Urothelium cell line (cell line): ENCODE results near the gene MIA.
"Not testable (repeated sequence)": the region's sequence is repeated elsewhere in the genome, so short reads cannot be mapped to it uniquely, and the experiment has no call there.

Experiments used
- DNase-seq: peaks from one replicate; pipeline ENCODE4 v3.0.0; 2011; ENCODE audit warnings: low spot score, mixed read lengths
- FAIRE-seq: peaks from 2 replicates; lab custom pipeline; 2011; peaks lifted over from hg19 to GRCh38; lab: Jason Lieb, UNC

The MIA gene

DNA sequence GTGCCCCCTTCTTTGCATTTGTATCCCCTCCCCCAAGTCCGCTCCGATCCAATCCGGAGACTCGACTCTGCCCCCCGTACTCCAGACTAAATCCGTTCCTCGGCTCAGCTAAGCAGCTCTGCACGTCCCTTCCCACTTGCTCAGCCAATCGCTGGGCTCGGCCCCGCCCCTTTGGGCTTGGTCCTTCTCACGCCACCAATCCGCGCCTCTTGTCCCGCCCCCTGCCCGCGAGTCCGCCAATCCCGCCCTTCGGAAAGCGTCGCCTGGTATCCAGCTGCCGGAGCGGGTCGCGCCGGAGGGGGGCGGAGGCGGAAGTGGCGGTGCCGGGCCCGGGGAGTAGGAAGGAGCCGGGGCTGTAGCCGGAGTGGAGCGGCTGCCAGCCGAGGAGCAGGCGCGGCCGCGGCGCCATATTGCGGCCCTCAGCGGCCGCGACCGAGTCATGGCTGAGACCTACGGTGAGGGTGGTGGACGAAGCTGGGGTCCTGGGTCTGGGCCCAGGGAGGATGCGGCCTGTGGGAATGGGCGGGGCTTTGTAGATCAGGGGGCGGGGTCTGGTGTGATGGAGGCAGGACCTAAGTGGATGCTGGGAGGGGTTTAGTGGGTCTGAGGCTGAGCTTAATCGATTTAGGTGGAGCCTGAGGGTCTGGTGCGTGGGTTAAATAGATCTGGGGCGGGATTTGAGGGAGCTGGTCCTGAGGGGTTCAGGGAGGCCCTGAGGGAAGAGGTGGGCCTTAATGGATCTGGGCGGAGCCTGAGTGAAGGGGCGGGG lies 2.8 kb downstream of the MIA start, which contains the start of gene RAB4B:
RAB4B (plus strand) TSS at position 311 of the 769 bp plus-strand sequence; CDS start at position 440, 129 bp downstream.
- FAIRE-seq (peak; percentile 84), DNase-seq (peak; percentile 98)

DNA sequence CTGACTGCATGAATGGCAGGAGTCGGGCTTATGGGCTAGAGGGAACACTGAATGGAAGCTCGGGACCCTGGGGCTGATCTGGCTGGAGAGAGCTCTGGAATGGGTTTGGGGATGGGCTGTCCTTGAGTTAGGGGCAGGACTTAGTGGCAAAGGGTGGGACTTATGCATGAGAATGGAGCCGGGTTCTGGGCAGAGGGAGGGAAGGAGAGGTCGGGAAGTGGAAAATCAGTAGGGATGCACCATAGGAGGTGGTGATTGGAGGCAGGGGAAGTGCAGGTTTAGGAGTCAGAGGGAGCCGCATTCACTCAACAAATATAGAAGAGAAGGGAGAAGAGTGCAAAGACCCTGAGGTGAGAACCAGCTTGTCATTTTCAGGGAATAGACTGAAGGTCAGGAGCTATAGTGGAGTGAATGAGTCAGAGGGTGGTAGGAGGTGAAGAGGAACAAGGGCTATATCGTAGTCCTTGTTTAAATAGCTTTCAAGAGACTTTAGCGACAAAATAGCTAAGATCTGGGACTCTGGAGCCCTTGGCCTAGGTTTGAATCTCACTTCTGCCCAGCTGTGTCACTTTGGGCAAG lies 3.5 kb downstream of the MIA start:
- DNase-seq (no peak), FAIRE-seq (no peak)

DNA sequence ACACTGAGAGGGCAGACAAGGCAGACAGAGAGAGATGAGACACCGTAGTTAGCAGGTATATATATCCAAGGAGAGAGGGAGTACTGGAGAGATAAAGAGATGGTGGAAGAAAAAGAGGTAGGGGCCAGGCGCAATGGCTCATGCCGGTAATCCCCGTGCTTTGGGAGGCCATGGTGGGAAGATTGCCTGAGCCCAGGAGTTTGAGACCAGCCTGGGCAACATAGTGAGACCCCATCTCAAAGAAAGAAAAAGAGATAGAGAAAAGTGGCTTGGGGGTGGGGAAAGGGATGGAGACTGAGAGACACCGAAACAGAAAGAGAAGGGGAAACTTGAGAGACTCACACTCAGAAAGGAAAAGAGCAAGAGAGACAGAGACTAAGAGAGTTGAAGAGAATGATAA lies 5.3 kb downstream of the MIA start:
- FAIRE-seq (no peak), DNase-seq (no peak)

- DNase-seq (no peak), FAIRE-seq (no peak)
Observed at GRCh38 chr19:40781140-40781539, 5.8 kb downstream of the MIA start.

- FAIRE-seq (no peak), DNase-seq (no peak)
Observed at GRCh38 chr19:40783711-40784110, 8.4 kb downstream of the MIA start.

GRCh38 chr19:40784146-40784545 lies 8.8 kb downstream of the MIA start:
- not testable (repeated sequence) for DNase-seq, FAIRE-seq

- no peak for DNase-seq
- no peak for FAIRE-seq
Observed at GRCh38 chr19:40785526-40785925, 10.2 kb downstream of the MIA start.

GRCh38 chr19:40786060-40787037 lies 11.0 kb downstream of the MIA start:
- FAIRE-seq (no peak), DNase-seq (no peak)

DNA sequence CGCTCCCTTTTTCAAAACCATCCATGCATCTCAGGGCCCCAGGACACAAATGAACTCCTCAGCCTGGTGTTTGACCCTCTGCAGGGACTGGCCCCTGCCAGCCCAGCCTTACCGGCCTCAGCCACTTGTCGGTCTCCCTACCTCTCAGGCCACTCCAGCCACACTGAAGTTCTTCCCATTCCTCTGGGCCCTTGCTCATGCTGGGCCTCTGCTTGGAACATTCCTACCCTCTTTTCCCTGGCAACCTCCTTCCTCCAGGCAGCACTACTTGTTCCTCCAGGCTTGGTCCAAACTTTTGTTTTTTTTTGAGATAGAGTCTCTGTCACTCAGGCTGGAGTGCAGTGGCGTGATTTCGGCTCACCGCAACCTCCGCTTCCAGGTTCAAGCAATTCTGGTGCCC lies 16.0 kb downstream of the MIA start:
- no peak for DNase-seq
- no peak for FAIRE-seq

GRCh38 chr19:40791996-40792395 lies 16.7 kb downstream of the MIA start:
- FAIRE-seq (no peak), DNase-seq (no peak)

- FAIRE-seq (peak; percentile 17), DNase-seq (no peak)
Observed at GRCh38 chr19:40797166-40797962, 22.0 kb downstream of the MIA start.

DNA sequence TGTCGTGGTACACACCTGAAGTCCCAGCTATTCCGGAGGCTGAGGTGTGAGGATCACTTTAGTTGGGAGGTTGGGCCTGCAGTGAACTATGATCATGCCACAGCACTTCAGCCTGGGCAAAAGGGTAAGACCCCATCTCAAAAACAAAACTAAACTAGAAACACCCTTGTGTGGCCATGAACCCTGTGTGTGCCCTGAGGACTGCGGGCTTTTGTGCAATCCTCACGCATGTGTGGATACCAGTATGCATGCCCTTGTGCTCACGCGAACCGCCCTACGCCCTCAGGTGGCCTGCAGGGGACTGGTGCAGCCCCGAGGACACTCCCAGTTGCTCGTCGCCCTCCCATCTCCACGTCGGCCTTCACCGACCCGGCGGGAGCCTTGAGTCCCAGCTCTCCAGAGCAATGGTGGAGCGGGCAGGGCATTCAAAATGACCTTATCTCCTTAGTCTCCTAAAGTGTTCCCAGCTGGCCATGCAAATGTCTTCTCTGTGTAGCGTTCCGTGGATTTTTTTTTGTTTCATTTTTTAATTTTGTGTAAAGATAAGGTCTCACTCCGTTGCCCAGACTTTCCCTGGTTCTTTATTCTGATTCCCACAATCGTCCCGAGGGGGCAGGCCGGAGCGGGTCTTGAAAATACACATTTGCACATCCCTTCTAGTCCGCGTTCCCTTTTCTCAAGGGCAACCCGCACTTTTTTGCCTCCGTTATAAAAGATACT lies 22.8 kb downstream of the MIA start:
- FAIRE-seq = no peak

DNA sequence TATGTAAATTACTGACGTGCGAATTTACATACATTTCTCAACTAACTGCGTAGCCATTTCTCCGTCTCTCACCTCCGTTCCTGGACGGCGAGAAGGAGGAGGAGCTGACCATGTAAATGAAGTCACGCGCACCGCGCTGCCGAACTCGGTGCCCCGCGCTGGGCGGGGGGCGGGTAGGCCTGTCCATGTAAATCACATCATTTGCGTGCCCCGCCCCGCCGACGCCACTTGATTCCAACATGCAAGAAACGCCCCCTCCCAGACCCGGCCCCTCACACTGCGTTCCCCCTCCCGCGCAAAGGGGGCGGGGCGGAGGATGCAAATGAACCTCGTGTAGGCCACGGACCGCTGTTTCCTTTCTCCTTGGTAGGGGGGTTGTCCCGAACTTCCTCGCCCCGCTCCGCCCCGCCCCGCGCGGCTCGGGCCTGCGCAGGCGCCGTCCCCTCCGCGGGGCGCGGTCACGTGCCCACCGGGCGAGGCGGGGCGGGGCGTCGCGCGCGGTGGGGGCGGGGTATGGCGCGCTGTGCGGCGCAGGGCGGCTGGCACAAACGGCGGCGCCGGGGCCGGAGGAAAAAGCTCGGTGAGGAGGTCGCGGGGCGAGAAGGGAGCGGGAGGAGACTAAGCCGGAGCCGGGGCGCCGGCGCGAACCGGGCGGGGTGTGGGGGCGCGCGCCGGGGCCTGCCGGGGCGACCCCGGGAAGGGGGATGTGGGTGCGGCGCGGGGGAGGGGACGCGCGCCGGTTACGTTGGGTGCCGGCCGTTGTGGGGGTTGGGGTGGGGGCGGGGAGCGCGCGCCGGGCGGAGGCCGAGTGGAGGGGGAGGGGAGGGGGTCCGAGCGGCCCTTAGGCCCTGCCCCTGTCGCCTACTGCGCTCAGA lies 23.6 kb downstream of the MIA start, which contains the start of gene EGLN2:
EGLN2 (plus strand) TSS at position 509 of the 875 bp plus-strand sequence. CDS start 1,382 bp downstream, outside the sequence.
- DNase-seq (peak; percentile 97), FAIRE-seq (peak; percentile 93)

More for the DNA sequence above, 22.8 kb downstream of the MIA start:
- DNase-seq = peak; percentile 84

DNA sequence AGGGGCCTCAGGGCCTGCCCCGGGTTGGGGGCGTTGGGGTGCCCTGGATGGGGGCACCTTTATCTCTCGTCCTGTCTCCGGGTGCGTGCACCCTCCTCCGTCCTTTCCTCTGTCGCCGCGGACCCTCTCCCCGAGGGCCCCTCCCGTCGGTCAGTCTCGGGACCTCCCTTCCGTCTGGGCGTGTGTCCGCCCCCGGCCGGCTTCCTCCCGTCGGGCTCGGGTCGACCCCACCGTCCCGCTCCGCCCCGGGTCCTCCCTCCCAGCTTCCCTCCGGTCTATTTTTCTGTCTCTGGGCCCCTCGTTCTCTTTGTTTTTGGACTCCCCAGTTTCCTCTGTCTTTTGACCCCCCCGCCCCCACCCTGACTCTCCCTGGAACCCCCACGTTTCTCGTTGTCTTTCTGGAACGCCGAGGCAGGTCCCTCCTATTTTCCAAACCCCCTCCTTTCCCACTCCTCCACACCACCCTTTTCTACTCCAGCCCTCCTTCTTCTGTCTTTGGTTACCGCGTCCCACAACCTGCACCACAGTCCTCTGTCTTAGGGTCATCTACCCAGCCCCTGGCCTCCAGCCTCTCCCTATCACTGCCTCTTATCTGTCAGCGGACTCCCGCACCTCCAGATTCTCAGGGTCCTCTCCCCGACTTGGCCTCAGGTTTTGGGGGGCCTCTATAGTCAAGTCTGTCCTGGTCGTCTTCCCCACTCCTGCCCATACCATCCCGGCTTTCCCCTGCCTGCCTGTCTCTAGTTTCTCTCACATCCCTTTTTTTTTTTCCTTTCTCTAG lies 24.4 kb downstream of the MIA start:
- FAIRE-seq = no peak
- DNase-seq = peak; percentile 38

- FAIRE-seq = no peak
- DNase-seq = no peak
Observed at GRCh38 chr19:40800339-40800996, 25.1 kb downstream of the MIA start.

- DNase-seq (no peak), FAIRE-seq (no peak)
Observed at GRCh38 chr19:40800997-40801377, 25.7 kb downstream of the MIA start.
